CD14-positive monocyte (primary cell): Measurements from ENCODE around the gene PAX7. TPM values are rescaled to one million over a fixed set of nuclear protein-coding genes. Genes with fewer than 3 reads are reported as not detected.

ENCODE experiments used
- DNase-seq, 3 donors: peaks; one replicate each; pipeline ENCODE4 v3.0.0-alpha.2; 2011 to 2022
- H2AFZ ChIP-seq: 2 replicates; pipeline ENCODE4 v1.6.0; 2012; ENCODE audit warnings: mild to moderate bottlenecking, low read depth, low read length, inconsistent platforms; ENCODE audit not compliant: insufficient read depth, poor library complexity, severe bottlenecking
- H3K27ac ChIP-seq, 2 donors: 1 replicate in 1 of 2; 2 replicates in 1 of 2; pipeline ENCODE4 v1.5.1; 2012 to 2013; ENCODE audit warnings: low read length in 2 of 2, control low read depth in 1 of 2, inconsistent platforms in 1 of 2, low read depth in 1 of 2, mild to moderate bottlenecking in 1 of 2
- H3K27me3 ChIP-seq, 2 donors: one replicate each; pipeline versions ENCODE4 v1.6.0 to v1.6.1; 2011 to 2013; ENCODE audit warnings: low read length in 2 of 2; ENCODE audit not compliant: control insufficient read depth in 2 of 2, insufficient read depth in 2 of 2
- H3K36me3 ChIP-seq, 2 donors: replicated peaks in 1 of 2; 1 replicate in 1 of 2; 2 replicates in 1 of 2; pipeline versions ENCODE4 v1.5.1 to v1.6.1; 2012 to 2013; ENCODE audit warnings: low read length in 2 of 2, control low read depth in 1 of 2, inconsistent platforms in 1 of 2, mild to moderate bottlenecking in 1 of 2; ENCODE audit not compliant: insufficient read depth in 2 of 2, control insufficient read depth in 1 of 2
- H3K4me1 ChIP-seq, 2 donors: 1 replicate in 1 of 2; 2 replicates in 1 of 2; pipeline versions ENCODE4 v1.5.1 to v1.6.1; 2012 to 2013; ENCODE audit warnings: low read length in 2 of 2, control low read depth in 1 of 2, inconsistent platforms in 1 of 2, mild to moderate bottlenecking in 1 of 2, moderate library complexity in 1 of 2; ENCODE audit not compliant: insufficient read depth in 2 of 2, control insufficient read depth in 1 of 2
- H3K4me2 ChIP-seq: replicated peaks from 2 replicates; pipeline ENCODE3; 2012; ENCODE audit warnings: low read length, moderate library complexity, mild to moderate bottlenecking; ENCODE audit not compliant: poor library complexity, severe bottlenecking; ENCODE audit errors: extremely low read depth
- H3K4me3 ChIP-seq, 3 experiments: fragments of 200-600 bp in 1 of 3; sonication (generic) in 1 of 3; replicated peaks in 1 of 3; 1 replicate in 2 of 3; 2 replicates in 1 of 3; pipeline ENCODE4 v1.5.1; 2011 to 2013; ENCODE audit warnings: low read length in 3 of 3, mild to moderate bottlenecking in 3 of 3, control low read depth in 2 of 3, low read depth in 2 of 3, inconsistent platforms in 1 of 3, moderate library complexity in 1 of 3
- H3K79me2 ChIP-seq: 2 replicates; pipeline ENCODE4 v1.6.0; 2012; ENCODE audit warnings: mild to moderate bottlenecking, control low read depth, inconsistent platforms, low read length, moderate library complexity; ENCODE audit not compliant: insufficient read depth
- H3K9ac ChIP-seq: 2 replicates; pipeline ENCODE4 v1.6.0; 2017; ENCODE audit warnings: low read length, mild to moderate bottlenecking; ENCODE audit not compliant: insufficient read depth, poor library complexity, severe bottlenecking
- H3K9me3 ChIP-seq, 2 donors: replicated peaks in 1 of 2; 1 replicate in 1 of 2; 2 replicates in 1 of 2; pipeline versions ENCODE4 v1.5.1 to v1.6.1; 2012 to 2013; ENCODE audit warnings: low read length in 2 of 2, control low read depth in 1 of 2; ENCODE audit not compliant: control insufficient read depth in 1 of 2, insufficient read depth in 1 of 2
- H4K20me1 ChIP-seq: 2 replicates; pipeline ENCODE4 v1.6.0; 2012; ENCODE audit warnings: mild to moderate bottlenecking, low read length, control low read depth, moderate library complexity; ENCODE audit not compliant: insufficient read depth
- H3K27ac Mint-ChIP-seq, 7 donors: one replicate each; pipeline ENCODE4 v1.8.0; 2020; ENCODE audit warnings: mild to moderate bottlenecking in 7 of 7, mixed read lengths in 7 of 7, moderate library complexity in 6 of 7, inconsistent platforms in 2 of 7
- H3K27me3 Mint-ChIP-seq, 3 donors: one replicate each; pipeline ENCODE4 v1.8.0; 2021 to 2022; ENCODE audit warnings: low read depth in 3 of 3, mild to moderate bottlenecking in 3 of 3, mixed read lengths in 3 of 3, moderate library complexity in 3 of 3, inconsistent platforms in 1 of 3
- H3K36me3 Mint-ChIP-seq, 2 donors: one replicate each; pipeline ENCODE4 v1.8.0; 2020; ENCODE audit warnings: mixed read lengths in 2 of 2, inconsistent platforms in 1 of 2, mild to moderate bottlenecking in 1 of 2
- H3K4me1 Mint-ChIP-seq: one replicate; pipeline ENCODE4 v1.8.0; 2020; ENCODE audit warnings: mild to moderate bottlenecking, mixed read lengths
- H3K4me3 Mint-ChIP-seq, 2 donors: one replicate each; pipeline ENCODE4 v1.8.0; 2020; ENCODE audit warnings: mild to moderate bottlenecking in 2 of 2, mixed read lengths in 2 of 2, moderate library complexity in 1 of 2
- H3K9me3 Mint-ChIP-seq, 7 donors: one replicate each; pipeline ENCODE4 v1.8.0; 2020 to 2022; ENCODE audit warnings: mixed read lengths in 7 of 7, mild to moderate bottlenecking in 6 of 7, moderate library complexity in 6 of 7, inconsistent platforms in 2 of 7
- WGBS: methylation state at CpG from one replicate; pipeline ENCODE4 v1.1.5; 2013; ENCODE audit warnings: missing lambda C conversion rate; ENCODE audit not compliant: insufficient coverage; 5-methylcytosine and 5-hydroxymethylcytosine counted together
- intact Hi-C, 2 donors: fragments of 100-400 bp; cut with micrococcal nuclease; formaldehyde crosslinking; loops; one replicate each; pipeline versions ENCODE4 v1.15.0 to v1.15.1; 2023
- polyA plus RNA-seq, 3 donors: library from polyadenylated mRNA; depleted of rRNA in 1 of 3; unstranded in 2 of 3; stranded (reverse) in 1 of 3; fragments of 300-500 nt in 2 of 3; fragments of >200 nt in 1 of 3; fragmentation: Illumina TruSeq in 2 of 3; gene quantifications; 1 replicate in 2 of 3; 2 replicates in 1 of 3; pipeline ENCODE4 v1.2.3, GENCODE V29; 2012 to 2021
- TF ChIP-seq, protein P1 (sequence below): fragments of 200-600 bp; IDR thresholded peaks from one replicate; pipeline ENCODE4 v1.8.0; 2022; ENCODE audit warnings: antibody characterized with exemption, mild to moderate bottlenecking

Gene PAX7
- polyA plus RNA-seq, 3 donors, result not detected

DNA sequence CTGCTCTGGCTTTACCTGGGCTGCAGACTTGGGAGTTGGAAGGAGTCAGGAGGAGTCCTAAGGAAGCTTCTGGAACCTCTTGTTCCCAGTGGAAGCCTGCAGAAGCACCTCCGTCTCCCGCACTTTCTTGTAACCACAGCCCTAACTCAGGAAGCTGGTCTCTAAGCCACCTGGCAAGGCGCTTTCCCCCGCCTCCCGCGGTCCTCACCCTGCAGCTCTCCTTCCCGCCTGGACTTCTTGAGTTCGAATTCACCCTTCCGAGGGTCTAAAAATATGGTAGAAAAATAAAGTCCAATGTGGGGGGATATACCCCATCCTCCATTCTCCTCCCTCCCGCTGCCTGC, 15.1 kb downstream of the PAX7 start:
- Histone ChIP-seq H3K9ac (no peak overlapping the region), H3K79me2 (no peaks in the 10 kb centered on the region), H3K9me3 (peaks cover 0 to 13% of the 10 kb centered on the region in 2 donors), H3K4me3 (no peak overlapping the region), H3K4me1 (no peaks in the 10 kb centered on the region), H4K20me1 (no peaks in the 10 kb centered on the region), H2AFZ (no peak overlapping the region), H3K36me3 (no peaks in the 10 kb centered on the region), H3K27ac (no peak overlapping the region), H3K27me3 (peaks cover 77 to 96% of the 10 kb centered on the region in 2 donors), H3K4me2 (no peak overlapping the region)
- Mint-ChIP-seq H3K4me1 (no peaks in the 10 kb centered on the region), H3K27ac (no peak overlapping the region), H3K36me3 (peaks cover 0 to 2% of the 10 kb centered on the region in 2 donors), H3K4me3 (peak overlapping the region in 1 of 2 donors; percentile 81), H3K9me3 (peaks cover 0 to 29% (median 5%) of the 10 kb centered on the region in 7 donors), H3K27me3 (peaks cover 93 to 98% (median 94%) of the 10 kb centered on the region in 3 donors)
- intact Hi-C loops, result no loop called here
- DNase-seq, result no peak
- WGBS, result no CpG with 5 or more reads among the region's 10 CpGs
- TF ChIP-seq, protein P1, sequence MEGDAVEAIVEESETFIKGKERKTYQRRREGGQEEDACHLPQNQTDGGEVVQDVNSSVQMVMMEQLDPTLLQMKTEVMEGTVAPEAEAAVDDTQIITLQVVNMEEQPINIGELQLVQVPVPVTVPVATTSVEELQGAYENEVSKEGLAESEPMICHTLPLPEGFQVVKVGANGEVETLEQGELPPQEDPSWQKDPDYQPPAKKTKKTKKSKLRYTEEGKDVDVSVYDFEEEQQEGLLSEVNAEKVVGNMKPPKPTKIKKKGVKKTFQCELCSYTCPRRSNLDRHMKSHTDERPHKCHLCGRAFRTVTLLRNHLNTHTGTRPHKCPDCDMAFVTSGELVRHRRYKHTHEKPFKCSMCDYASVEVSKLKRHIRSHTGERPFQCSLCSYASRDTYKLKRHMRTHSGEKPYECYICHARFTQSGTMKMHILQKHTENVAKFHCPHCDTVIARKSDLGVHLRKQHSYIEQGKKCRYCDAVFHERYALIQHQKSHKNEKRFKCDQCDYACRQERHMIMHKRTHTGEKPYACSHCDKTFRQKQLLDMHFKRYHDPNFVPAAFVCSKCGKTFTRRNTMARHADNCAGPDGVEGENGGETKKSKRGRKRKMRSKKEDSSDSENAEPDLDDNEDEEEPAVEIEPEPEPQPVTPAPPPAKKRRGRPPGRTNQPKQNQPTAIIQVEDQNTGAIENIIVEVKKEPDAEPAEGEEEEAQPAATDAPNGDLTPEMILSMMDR, result no peak

DNA sequence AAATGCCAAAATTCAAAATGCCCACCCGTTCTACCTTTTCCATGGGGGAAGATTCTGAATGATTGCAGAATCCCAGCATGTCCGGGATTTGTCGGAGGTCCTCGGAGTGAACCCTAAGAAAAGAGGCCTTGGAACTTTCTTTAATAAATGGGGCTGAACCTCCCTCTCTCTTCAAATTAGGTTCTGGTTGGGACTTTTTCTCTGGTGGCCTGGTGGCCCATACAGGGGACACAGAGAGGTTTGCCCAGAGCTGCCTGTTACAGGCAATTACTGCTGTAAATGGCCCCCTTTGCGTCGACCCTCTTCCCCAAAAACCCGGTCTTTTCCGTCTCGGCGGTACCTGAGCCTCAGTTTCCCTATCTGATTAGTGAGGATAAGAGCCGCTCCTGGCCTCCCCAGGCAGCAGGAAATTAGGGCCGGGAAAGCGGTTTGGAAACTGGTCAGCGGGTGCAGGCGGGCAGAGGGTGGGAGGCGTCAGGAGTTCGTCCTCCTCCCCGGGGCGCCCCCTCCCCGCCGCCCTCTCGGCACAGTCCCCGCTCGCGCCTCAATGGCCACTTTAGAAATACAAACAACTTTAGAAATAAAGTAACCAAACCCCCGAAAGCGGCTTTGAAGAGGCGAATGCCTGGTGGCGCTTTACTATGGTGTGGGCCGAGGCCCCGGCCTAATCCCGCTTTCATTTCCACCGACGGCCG, 15.6 kb downstream of the PAX7 start:
- no peak overlapping the region for H2AFZ ChIP-seq
- WGBS, result 4% methylated on average over 27 of the region's 35 CpGs
- Mint-ChIP-seq H3K27ac (no peak overlapping the region), H3K27me3 (peaks cover 91 to 97% (median 94%) of the 10 kb centered on the region in 3 donors), H3K36me3 (peaks cover 0 to 2% of the 10 kb centered on the region in 2 donors), H3K4me3 (peak overlapping the region in 1 of 2 donors; percentile 81), H3K9me3 (peaks cover 0 to 29% (median 5%) of the 10 kb centered on the region in 7 donors), H3K4me1 (no peaks in the 10 kb centered on the region)
- H3K36me3 ChIP-seq, result no peaks in the 10 kb centered on the region
- peaks cover 78 to 95% of the 10 kb centered on the region in 2 donors for H3K27me3 ChIP-seq
- peaks cover 0 to 13% of the 10 kb centered on the region in 2 donors for H3K9me3 ChIP-seq
- no peak overlapping the region for H3K4me3 ChIP-seq
- TF ChIP-seq, protein P1, result no peak
- no peak overlapping the region for H3K4me2 ChIP-seq
- DNase-seq, result no peak
- H3K4me1 ChIP-seq, result no peaks in the 10 kb centered on the region
- intact Hi-C loops, result no loop called here
- H3K79me2 ChIP-seq, result no peaks in the 10 kb centered on the region
- H3K9ac ChIP-seq, result no peak overlapping the region
- no peak overlapping the region for H3K27ac ChIP-seq
- H4K20me1 ChIP-seq, result no peaks in the 10 kb centered on the region
